HepG2 (cell line): Measurements from ENCODE around the gene GPR176. TPM values are rescaled to one million over a fixed set of nuclear protein-coding genes. Genes with fewer than 3 reads are reported as not detected.
A peak's percentile ranks its signal among the peaks of the same experiment; 100 is the strongest.

Experiments
- CBX5 ChIP-seq: sonication (generic); formaldehyde crosslinking; IDR thresholded peaks from 2 replicates; pipeline ENCODE4 v1.4.0; 2020; ENCODE audit warnings: missing genetic modification reagents, borderline replicate concordance
- EP300 ChIP-seq, 3 experiments: sonication (generic) in 1 of 3; formaldehyde crosslinking in 1 of 3; IDR thresholded peaks; 2 replicates each; pipeline versions ENCODE4 v1.5.1 to v1.6.1; 2011 to 2020; ENCODE audit warnings: low read depth in 2 of 3, low read length in 2 of 3, borderline replicate concordance in 1 of 3, improper control_type of control experiment in 1 of 3, mild to moderate bottlenecking in 1 of 3, missing genetic modification reagents in 1 of 3, moderate library complexity in 1 of 3
- FLYWCH1 ChIP-seq: sonication (generic); formaldehyde crosslinking; IDR thresholded peaks from 2 replicates; pipeline ENCODE4 v1.8.1; 2023; ENCODE audit warnings: mild to moderate bottlenecking, missing genetic modification reagents
- HOXA7 ChIP-seq: sonication (generic); formaldehyde crosslinking; IDR thresholded peaks from 2 replicates; pipeline ENCODE4 v1.8.1; 2022; ENCODE audit warnings: mild to moderate bottlenecking, missing genetic modification reagents, moderate library complexity
- JUND ChIP-seq: sonication (generic); formaldehyde crosslinking; IDR thresholded peaks from 2 replicates; pipeline ENCODE4 v1.8.0; 2022; ENCODE audit warnings: mild to moderate bottlenecking, missing genetic modification reagents
- KIAA2018 ChIP-seq: sonication (generic); formaldehyde crosslinking; IDR thresholded peaks from 2 replicates; pipeline ENCODE4 v1.5.0; 2020; ENCODE audit warnings: mild to moderate bottlenecking, missing genetic modification reagents, borderline replicate concordance
- MATR3 ChIP-seq: sonication (generic); formaldehyde crosslinking; IDR thresholded peaks from 2 replicates; pipeline ENCODE4 v1.4.0; 2020; ENCODE audit warnings: missing genetic modification reagents
- NFATC3 ChIP-seq: sonication (generic); formaldehyde crosslinking; IDR thresholded peaks from 2 replicates; pipeline ENCODE4 v1.5.1; 2020; ENCODE audit warnings: mild to moderate bottlenecking, missing genetic modification reagents
- PATZ1 ChIP-seq: sonication (generic); formaldehyde crosslinking; IDR thresholded peaks from 2 replicates; pipeline ENCODE4 v1.4.0; 2020; ENCODE audit warnings: missing genetic modification reagents
- PLRG1 ChIP-seq: fragments of 450-650 bp; conservative IDR thresholded peaks from 2 replicates; pipeline ENCODE4 v1.6.1; 2016
- REPIN1 ChIP-seq: sonication (generic); formaldehyde crosslinking; IDR thresholded peaks from 2 replicates; pipeline ENCODE4 v1.8.0; 2022; ENCODE audit warnings: missing genetic modification reagents, low read depth, mild to moderate bottlenecking, borderline replicate concordance
- RFX3 ChIP-seq: IDR thresholded peaks from 2 replicates; pipeline ENCODE4 v1.6.1; 2016; ENCODE audit warnings: missing biosample characterization, missing genetic modification reagents
- ZC3H13 ChIP-seq: sonication (generic); formaldehyde crosslinking; IDR thresholded peaks from 2 replicates; pipeline ENCODE4 v1.8.1; 2023; ENCODE audit warnings: mild to moderate bottlenecking, missing genetic modification reagents, moderate library complexity
- ZNF33A ChIP-seq: sonication (generic); formaldehyde crosslinking; IDR thresholded peaks from 2 replicates; pipeline ENCODE4 v1.5.1; 2020; ENCODE audit warnings: missing genetic modification reagents, mild to moderate bottlenecking, moderate library complexity, borderline replicate concordance
- ZNF414 ChIP-seq: sonication (generic); formaldehyde crosslinking; IDR thresholded peaks from 2 replicates; pipeline ENCODE4 v1.5.0; 2020; ENCODE audit warnings: missing genetic modification reagents
- ZNF446 ChIP-seq: sonication (generic); formaldehyde crosslinking; IDR thresholded peaks from 2 replicates; pipeline ENCODE4 v1.5.0; 2020; ENCODE audit warnings: mild to moderate bottlenecking, missing genetic modification reagents
- ZNF510 ChIP-seq: sonication (generic); formaldehyde crosslinking; IDR thresholded peaks from 2 replicates; pipeline ENCODE4 v1.4.0; 2020; ENCODE audit warnings: low read depth, mild to moderate bottlenecking, missing genetic modification reagents
- ZNF562 ChIP-seq: sonication (generic); formaldehyde crosslinking; IDR thresholded peaks from 2 replicates; pipeline ENCODE4 v1.8.0; 2022; ENCODE audit warnings: missing genetic modification reagents, borderline replicate concordance
- ZNF720 ChIP-seq: sonication (generic); formaldehyde crosslinking; IDR thresholded peaks from 2 replicates; pipeline ENCODE4 v1.4.0; 2020; ENCODE audit warnings: missing genetic modification reagents
- ZSCAN25 ChIP-seq: sonication (generic); formaldehyde crosslinking; IDR thresholded peaks from 2 replicates; pipeline ENCODE4 v1.8.0; 2022; ENCODE audit warnings: mild to moderate bottlenecking, missing genetic modification reagents
- polyA plus RNA-seq, 8 experiments: library from polyadenylated mRNA; depleted of rRNA in 3 of 8; stranded (reverse) in 7 of 8; unstranded in 1 of 8; fragments of >200 nt; fragmentation: Illumina TruSeq in 4 of 8; extraction: Trizol in 4 of 8; gene quantifications; 2 replicates each; pipeline versions ENCODE4 v1.2.1 to v1.2.3, GENCODE V29; 2011 to 2016; ENCODE audit warnings: low read depth in 4 of 8, missing spikeins in 1 of 8, mixed read lengths in 1 of 8; ENCODE audit not compliant: insufficient read depth in 1 of 8
- total RNA-seq, 5 experiments: library from RNA; depleted of rRNA; stranded (reverse); fragments of >200 nt; fragmentation: Illumina TruSeq; extraction: Trizol; gene quantifications; 2 replicates each; pipeline ENCODE4 v1.2.3, GENCODE V29; 2016; ENCODE audit warnings: low read depth in 1 of 5

The GPR176 gene
- total and polyA plus RNA-seq, 2 of the 13 experiments (the other 11 are each of a cell fraction or from before 2014, with no cell fraction given) = 0.11 to 0.20 TPM

- TF ChIP-seq ZNF414 (CRISPR knock-in tag) (no peak), FLYWCH1 (no peak), PLRG1 (no peak), ZC3H13 (CRISPR knock-in tag) (no peak), HOXA7 (CRISPR knock-in tag) (no peak), ZNF562 (no peak), PATZ1 (peak; percentile 30; the same call in 1 of the 2 replicates), REPIN1 (CRISPR knock-in tag) (no peak), ZSCAN25 (CRISPR knock-in tag) (no peak), ZNF446 (CRISPR knock-in tag) (no peak), KIAA2018 (CRISPR knock-in tag) (no peak), ZNF720 (CRISPR knock-in tag) (no peak), CBX5 (CRISPR knock-in tag) (no peak), RFX3 (no peak), EP300 (IDR thresholded peaks at IDR 0.05; ENCODE audit: low read depth in 2 of 2, low read length in 2 of 2) (no peak), EP300 (CRISPR knock-in tag; IDR thresholded peaks at IDR 0.05; ENCODE audit: borderline replicate concordance) (no peak), MATR3 (CRISPR knock-in tag) (no peak), ZNF33A (CRISPR knock-in tag) (no peak), NFATC3 (no peak), JUND (CRISPR knock-in tag) (peak; percentile 60; the same call in 1 of the 2 replicates), ZNF510 (no peak)
These were observed 132.6 kb downstream of the GPR176 start (continued) for GRCh38 chr15:39787479-39787878.
